ENCODE measurements around the gene KRTAP2-2. TPM values are rescaled to one million over a fixed set of nuclear protein-coding genes. Genes with fewer than 3 reads are reported as not detected.

Gene KRTAP2-2
- total RNA-seq, 1 experiment from 2014 or later: not detected

- ATAC-seq (no peak), DNase-seq (ENCODE audit: low spot score) (no peak)
- Mint-ChIP-seq H3K4me1 (peaks cover 17% of the 10 kb centered on the region), H3K9me3 (no peaks in the 10 kb centered on the region), H3K4me3 (no peak overlapping the region), H3K36me3 (no peaks in the 10 kb centered on the region), H3K27me3 (ENCODE audit: low read depth) (no peaks in the 10 kb centered on the region), H3K27ac (no peak overlapping the region)
- ChIA-PET CTCF (no interaction called here), POLR2A (no interaction called here)
- TF ChIP-seq TEAD4 (CRISPR knock-in tag; IDR thresholded peaks at IDR 0.05) (no peak), SP1 (CRISPR knock-in tag; conservative IDR thresholded peaks at IDR 0.05) (no peak), CBFB (CRISPR knock-in tag; IDR thresholded peaks at IDR 0.05; ENCODE audit: low read depth) (no peak), ZMAT4 (CRISPR knock-in tag; IDR thresholded peaks at IDR 0.05) (no peak), GTF2I (CRISPR knock-in tag; conservative IDR thresholded peaks at IDR 0.05) (no peak), ATF2 (CRISPR knock-in tag; IDR thresholded peaks at IDR 0.05; ENCODE audit: borderline replicate concordance, low read depth) (no peak), ZNF121 (CRISPR knock-in tag; IDR thresholded peaks at IDR 0.05) (no peak), ZNF416 (CRISPR knock-in tag; IDR thresholded peaks at IDR 0.05) (no peak), NR1H2 (CRISPR knock-in tag; IDR thresholded peaks at IDR 0.05) (no peak), NR3C1 (CRISPR knock-in tag; conservative IDR thresholded peaks at IDR 0.05; ENCODE audit: low read depth) (no peak), ATF3 (CRISPR knock-in tag; conservative IDR thresholded peaks at IDR 0.05) (no peak), PRRX2 (CRISPR knock-in tag; IDR thresholded peaks at IDR 0.05) (no peak), ELF4 (CRISPR knock-in tag; IDR thresholded peaks at IDR 0.05; ENCODE audit: low read depth) (no peak), JAZF1 (CRISPR knock-in tag; IDR thresholded peaks at IDR 0.05) (no peak), STAT6 (CRISPR knock-in tag; conservative IDR thresholded peaks at IDR 0.05; ENCODE audit: low read depth) (no peak), E2F4 (CRISPR knock-in tag; IDR thresholded peaks at IDR 0.05; ENCODE audit: borderline replicate concordance, low read depth) (no peak), NFYB (CRISPR knock-in tag; conservative IDR thresholded peaks at IDR 0.05; ENCODE audit: low read depth) (no peak), JUN (CRISPR knock-in tag; IDR thresholded peaks at IDR 0.05) (no peak), ZBTB21 (CRISPR knock-in tag; IDR thresholded peaks at IDR 0.05; ENCODE audit: borderline replicate concordance) (no peak)
Measured at GRCh38 chr17:41063449-41063848, 8.4 kb upstream of the KRTAP2-2 start.

- peaks cover 8% of the 10 kb centered on the region for H3K9me3 Mint-ChIP-seq
- no peak overlapping the region for H3K27ac Mint-ChIP-seq
- ATAC-seq: no peak
- no peak overlapping the region for H3K4me3 Mint-ChIP-seq
- peaks cover 4% of the 10 kb centered on the region; the same call in 1 of the 2 replicates for H3K36me3 Mint-ChIP-seq
- peaks cover 17% of the 10 kb centered on the region for H3K4me1 Mint-ChIP-seq
- TF ChIP-seq HMGA2 (CRISPR knock-in tag; IDR thresholded peaks at IDR 0.05): no peak
- no peak for TF ChIP-seq ETV6 (CRISPR knock-in tag; IDR thresholded peaks at IDR 0.05)
- no peak for TF ChIP-seq PREB (CRISPR knock-in tag; IDR thresholded peaks at IDR 0.05; ENCODE audit: borderline replicate concordance)
- TF ChIP-seq ZNF423 (CRISPR knock-in tag; IDR thresholded peaks at IDR 0.05): no peak
- TF ChIP-seq CREB1 (CRISPR knock-in tag; IDR thresholded peaks at IDR 0.05): no peak
- TF ChIP-seq EMX1 (CRISPR knock-in tag; IDR thresholded peaks at IDR 0.05): no peak
- no peak for TF ChIP-seq ATF3 (CRISPR knock-in tag; conservative IDR thresholded peaks at IDR 0.05)
- no peak for TF ChIP-seq SOX15 (CRISPR knock-in tag; IDR thresholded peaks at IDR 0.05)
- TF ChIP-seq CTCF (IDR thresholded peaks at IDR 0.05): no peak
- POLR2A ChIA-PET: no interaction called here
- DNase-seq (ENCODE audit: low spot score): no peak
- no peaks in the 10 kb centered on the region for H3K27me3 Mint-ChIP-seq (ENCODE audit: low read depth)
- CTCF ChIA-PET: no interaction called here
Measured at GRCh38 chr17:41061964-41062363, 6.9 kb upstream of the KRTAP2-2 start.
